ENCODE data around the gene NHERF1. TPM values are rescaled to one million over a fixed set of nuclear protein-coding genes. Genes with fewer than 3 reads are reported as not detected.

Gene NHERF1
- total and polyA plus RNA-seq, 2 of the 8 experiments (the other 6 are each of a cell fraction or from before 2014, with no cell fraction given), result 92.9 to 99.2 TPM

GRCh38 chr17:74736513-74737298, 11.7 kb upstream of the NHERF1 start, which contains the start of gene RAB37:
RAB37 (plus strand) TSS chr17:74737256; CDS start chr17:74737273, 17 bp downstream.
- Histone ChIP-seq H3K9me3 (ENCODE audit: insufficient read depth in 2 of 2, low read depth in 1 of 2, low read length in 1 of 2) (no peaks in the 10 kb centered on the region), H2AK5ac (ENCODE audit: low read depth, low read length) (no peak within 1 kb of the TSS)
- CTCF ChIA-PET (ENCODE audit: partially characterized antibody), result interaction anchor here (0.6 to 5.7 kb wide), 54 partner anchors 9 to 1833 kb away, joined by 3 to 81 read pairs (median 5); partner anchors contain the start of genes CD300LF, GRIN2C, NAT9 and OTOP2
- TF ChIP-seq PHF8 (conservative IDR thresholded peaks at IDR 0.05; ENCODE audit: low read depth, low read length) (no peak), RXRA (IDR thresholded peaks at IDR 0.05; ENCODE audit: insufficient read depth, low read depth, low read length) (no peak), CHD1 (IDR thresholded peaks at IDR 0.05; ENCODE audit: low read depth, low read length) (no peak), SIX5 (IDR thresholded peaks at IDR 0.05; ENCODE audit: low read depth, low read length) (no peak), SP2 (IDR thresholded peaks at IDR 0.05; ENCODE audit: low read length) (no peak), EGR1 (IDR thresholded peaks at IDR 0.05; ENCODE audit: borderline replicate concordance, low read depth, low read length) (no peak), KDM4A (IDR thresholded peaks at IDR 0.05; ENCODE audit: low read depth, low read length, severe bottlenecking) (peak; percentile 77), POLR2AphosphoS5 (IDR thresholded peaks at IDR 0.05; ENCODE audit: low read depth, low read length) (no peak), BCL11A (IDR thresholded peaks at IDR 0.05; ENCODE audit: low read depth in 2 of 2, low read length in 2 of 2) (no peak), USF2 (IDR thresholded peaks at IDR 0.05; ENCODE audit: low read length) (no peak)

More at GRCh38 chr17:74736513-74737298, 11.7 kb upstream of the NHERF1 start, which contains the start of gene RAB37:
- no peak within 1 kb of the TSS for H3K27ac ChIP-seq (ENCODE audit: low read depth, low read length)
- H4K5ac ChIP-seq (ENCODE audit: insufficient read length, low read depth, low read length), result peak within 1 kb of the TSS; percentile 41
- peaks cover 0 to 7% of the 10 kb centered on the region in 2 experiments for H4K20me1 ChIP-seq (replicated peaks in 1 of 2; ENCODE audit: control insufficient read depth in 1 of 2, insufficient read depth in 2 of 2, low read length in 2 of 2)
- 0 out of 2 replicates have a peak within 1 kb of the TSS, but pooled peaks have one; percentile 53 for H4K8ac ChIP-seq (ENCODE audit: extremely low read depth, insufficient read depth, low read length)
- no peak within 1 kb of the TSS; a peak in 1 of 7 replicates for H3K9ac ChIP-seq (replicated peaks in 1 of 4; ENCODE audit: extremely low read depth in 1 of 4, low read depth in 3 of 4, low read length in 3 of 4)
- H2BK5ac ChIP-seq (ENCODE audit: low read depth, low read length), result peak within 1 kb of the TSS; percentile 89; the same call in 1 of the 2 replicates
- peak within 1 kb of the TSS; percentile 71 for H3K18ac ChIP-seq (ENCODE audit: extremely low read depth, low read length)
- peak within 1 kb of the TSS; percentile 61 for H3K4ac ChIP-seq (replicated peaks; ENCODE audit: insufficient read length, low read depth, low read length)
- peaks cover 20% of the 10 kb centered on the region; the same call in 1 of the 2 replicates for H3K23me2 ChIP-seq (ENCODE audit: low read depth, low read length)
- no peaks in the 10 kb centered on the region for H3K79me2 ChIP-seq (ENCODE audit: control insufficient read depth in 1 of 2, insufficient read depth in 2 of 2, low read length in 2 of 2)
- peak within 1 kb of the TSS; percentile 57; the same call in 1 of the 2 replicates for H2AFZ ChIP-seq (ENCODE audit: low read length)
- FAIRE-seq (no peak), DNase-seq (ENCODE audit: low read depth in 1 of 2, low spot score in 2 of 2) (peak in 1 of 2 experiments; percentile 86)
- no peak within 1 kb of the TSS for H3K56ac ChIP-seq (replicated peaks; ENCODE audit: insufficient read length, low read depth, low read length)
- peaks cover 0 to 8% (median 2%) of the 10 kb centered on the region in 4 experiments; a peak in 4 of 7 replicates for H3K27me3 ChIP-seq (replicated peaks in 1 of 4; ENCODE audit: control insufficient read depth in 3 of 4, extremely low read depth in 1 of 4, insufficient read depth in 3 of 4, low read length in 3 of 4)
- H3K14ac ChIP-seq (ENCODE audit: insufficient read length), result no peak within 1 kb of the TSS
- peak within 1 kb of the TSS; percentile 73 to 84 for H3K4me2 ChIP-seq (ENCODE audit: insufficient read depth in 1 of 2, low read depth in 2 of 2, low read length in 2 of 2)
- H2BK12ac ChIP-seq (ENCODE audit: low read depth, low read length), result peak within 1 kb of the TSS; percentile 81; the same call in 1 of the 2 replicates
- H3K79me1 ChIP-seq (ENCODE audit: low read depth, low read length), result no peaks in the 10 kb centered on the region
- H2BK120ac ChIP-seq (replicated peaks; ENCODE audit: low read depth, low read length), result peak within 1 kb of the TSS; percentile 26
- peak within 1 kb of the TSS; percentile 82 for H4K91ac ChIP-seq (replicated peaks; ENCODE audit: insufficient read length, low read length)
- H2BK20ac ChIP-seq (ENCODE audit: low read length), result no peak within 1 kb of the TSS
- H2BK15ac ChIP-seq (ENCODE audit: low read length), result no peak within 1 kb of the TSS
- 3% methylated on average over 53 of the region's 67 CpGs; no CpG with 5 or more reads in 1 of the 2 experiments for WGBS, 2 experiments (ENCODE audit: extremely low coverage in 1 of 2, insufficient coverage in 1 of 2, insufficient read length in 1 of 2, insufficient replicate concordance in 2 of 2, low coverage in 1 of 2, low lambda C conversion rate in 2 of 2, missing lambda C conversion rate in 1 of 2)
- H3K23ac ChIP-seq (ENCODE audit: insufficient read length), result no peak within 1 kb of the TSS
- POLR2A ChIA-PET (ENCODE audit: partially characterized antibody), result interaction anchor here (0.6 to 4.6 kb wide), 8 partner anchors 12 to 150 kb away, joined by 3 to 60 read pairs (median 4); partner anchors contain the start of genes NAT9 and NHERF1
- H3K4me1 ChIP-seq (replicated peaks in 1 of 4; ENCODE audit: control insufficient read depth in 3 of 4, insufficient read depth in 4 of 4, low read length in 3 of 4), result peaks cover 5 to 18% (median 9%) of the 10 kb centered on the region in 4 experiments
- no peaks in the 10 kb centered on the region for H3K36me3 ChIP-seq (ENCODE audit: control insufficient read depth in 2 of 4, insufficient read depth in 4 of 4, low read length in 3 of 4)
- H3K4me3 ChIP-seq (ENCODE audit: extremely low read depth in 1 of 4, insufficient read depth in 2 of 4, low read depth in 3 of 4, low read length in 4 of 4), result peak within 1 kb of the TSS; percentile 55 to 75 (median 66)

Data from H1 (cell line).